HCEC 1CT (cell line): Measurements from ENCODE around the gene SPATA16.
"Not testable (repeated sequence)": the region's sequence is repeated elsewhere in the genome, so short reads cannot be mapped to it uniquely, and the experiment has no call there.

Experiments used
- DNase-seq: peaks from one replicate; pipeline ENCODE4 v3.0.0-alpha.2; 2017

Gene SPATA16

DNA sequence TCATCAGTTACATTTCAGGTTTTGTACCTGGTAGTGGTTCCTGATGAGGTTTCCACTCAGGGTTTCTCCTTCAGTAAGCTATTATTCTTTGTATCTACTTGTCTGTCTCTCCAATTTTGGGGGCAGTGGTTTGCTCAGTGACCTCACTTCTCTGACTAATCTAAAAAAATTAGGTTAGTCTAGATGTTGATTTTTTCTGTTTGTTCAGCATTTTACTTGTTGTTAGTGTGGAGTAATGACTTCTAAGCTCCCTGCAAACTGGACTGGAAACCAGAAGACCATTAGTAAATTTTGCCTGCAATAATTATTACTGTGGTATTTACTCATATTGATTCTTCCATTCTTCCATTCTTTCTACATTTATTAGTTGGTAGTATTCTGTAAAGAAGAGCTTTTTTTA lies 139.4 kb downstream of the SPATA16 start:
- DNase-seq: no peak

DNA sequence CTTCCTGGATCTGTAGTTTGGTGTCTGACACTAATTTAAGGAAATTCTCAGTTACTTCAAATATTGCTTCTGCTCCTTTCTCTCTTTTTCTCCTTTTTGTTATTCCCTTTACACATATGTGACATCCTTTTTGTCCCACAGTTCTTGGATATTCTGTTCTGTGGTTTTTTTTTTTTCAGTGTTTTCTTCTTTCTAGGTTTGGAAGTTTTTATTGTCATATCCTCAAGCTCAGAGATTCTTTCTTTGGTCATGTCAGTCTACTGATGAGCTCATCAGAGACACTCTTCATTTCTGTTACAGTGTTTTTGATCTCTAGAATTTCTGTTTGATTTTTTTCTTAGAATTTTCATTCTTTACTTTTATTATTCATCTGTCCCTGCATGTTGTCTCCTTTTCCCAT lies 140.5 kb downstream of the SPATA16 start:
- DNase-seq: no peak

GRCh38 chr3:172993412-172993811 lies 147.6 kb downstream of the SPATA16 start:
- no peak for DNase-seq

- no peak for DNase-seq
Observed at GRCh38 chr3:172991424-172991996, 149.5 kb downstream of the SPATA16 start.

DNA sequence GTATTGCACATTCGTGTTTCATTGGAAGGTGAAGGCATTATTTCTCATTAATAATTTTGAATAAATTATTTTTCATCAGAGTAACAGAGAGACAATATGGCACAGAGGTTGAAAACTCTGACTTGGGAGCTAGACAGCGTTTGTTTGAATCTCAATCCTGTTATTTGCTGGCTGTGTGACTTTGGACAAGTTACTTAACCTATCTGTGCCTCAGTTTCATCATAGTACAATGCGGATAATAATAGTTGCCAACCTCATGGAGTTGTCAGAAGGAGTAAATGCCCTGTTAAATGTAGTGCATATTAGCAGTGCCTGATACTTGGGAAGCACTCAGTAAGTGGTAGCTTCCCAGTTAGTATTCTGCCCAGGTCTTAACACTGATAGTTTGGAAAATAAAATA lies 151.7 kb downstream of the SPATA16 start:
- no peak for DNase-seq

- DNase-seq: no peak
Observed at GRCh38 chr3:172987273-172987672, 153.8 kb downstream of the SPATA16 start.

- no peak for DNase-seq
Observed at GRCh38 chr3:172984914-172985313, 156.1 kb downstream of the SPATA16 start.

DNA sequence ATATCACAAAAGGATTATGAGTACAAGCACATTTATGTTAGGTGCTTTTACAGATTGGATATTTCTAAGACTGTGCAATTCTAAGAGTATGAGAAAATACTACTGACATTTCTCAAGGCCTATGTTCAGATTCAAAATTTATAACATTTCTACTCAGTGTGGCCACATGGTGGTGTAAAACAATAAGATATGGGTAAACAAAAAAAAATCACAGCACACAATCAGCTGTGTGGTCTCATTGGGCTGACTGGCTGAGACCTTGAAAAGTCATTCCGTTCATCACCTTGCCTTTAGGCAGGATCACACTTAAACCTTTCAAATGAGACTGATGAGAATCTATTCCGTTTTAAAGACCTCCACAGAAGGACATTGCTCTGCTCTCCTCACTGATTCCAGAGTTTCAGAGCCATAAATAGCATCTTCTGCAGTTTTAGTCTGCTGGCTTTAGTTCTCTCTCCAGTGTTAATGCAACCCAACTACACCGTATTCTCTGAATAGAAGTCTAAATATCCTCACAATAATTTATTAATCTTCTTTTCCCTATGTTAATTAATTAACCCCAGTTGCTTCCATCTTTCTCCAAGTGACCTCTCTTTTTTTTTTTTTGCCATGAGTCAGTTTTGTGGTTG lies 158.2 kb downstream of the SPATA16 start:
- no peak for DNase-seq

DNA sequence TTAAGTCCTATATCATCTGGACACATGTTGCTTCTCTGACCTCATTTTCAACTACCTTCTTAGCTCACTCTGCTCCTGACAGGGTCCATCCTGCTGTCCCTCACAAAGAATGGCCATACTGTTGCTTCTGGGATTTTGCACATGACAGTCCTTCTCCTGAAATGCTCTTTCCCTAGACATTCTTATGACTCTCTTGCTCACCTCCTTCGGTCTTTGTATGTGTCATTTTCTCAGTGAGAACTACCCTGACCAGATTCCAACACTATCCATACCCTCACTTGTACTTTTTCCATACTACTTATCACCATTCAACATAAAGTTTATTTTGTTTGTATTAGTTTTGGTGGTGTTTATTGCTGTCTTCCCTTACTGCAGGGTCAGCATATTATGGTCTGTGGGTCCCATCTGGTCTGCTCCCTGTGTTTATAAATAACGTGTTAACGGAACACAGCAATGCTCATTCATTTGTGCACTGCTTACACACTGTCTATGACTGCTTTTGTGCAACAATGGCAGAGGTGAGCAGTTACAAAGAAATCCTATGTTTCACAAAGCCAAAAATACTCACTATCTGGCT lies 159.5 kb downstream of the SPATA16 start:
- no peak for DNase-seq

DNA sequence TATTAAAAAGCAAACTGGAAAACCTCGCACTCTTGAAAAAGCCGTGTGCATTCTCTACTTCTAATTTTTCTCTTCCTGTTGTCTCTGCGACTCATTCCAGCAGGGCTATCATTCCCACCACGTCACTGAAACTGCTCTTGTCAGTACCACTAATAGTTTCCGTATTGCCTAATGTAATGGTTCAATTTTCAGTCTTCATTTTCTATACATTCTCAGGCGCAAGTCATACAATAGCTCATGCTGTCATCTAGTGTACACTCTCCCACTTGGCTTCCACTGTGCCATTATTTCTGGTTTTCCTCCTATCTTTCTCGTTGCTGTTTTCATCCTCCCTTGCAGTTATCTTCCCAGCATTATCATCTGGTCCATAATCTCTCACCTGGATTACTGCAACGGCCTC lies 160.2 kb downstream of the SPATA16 start:
- no peak for DNase-seq

DNA sequence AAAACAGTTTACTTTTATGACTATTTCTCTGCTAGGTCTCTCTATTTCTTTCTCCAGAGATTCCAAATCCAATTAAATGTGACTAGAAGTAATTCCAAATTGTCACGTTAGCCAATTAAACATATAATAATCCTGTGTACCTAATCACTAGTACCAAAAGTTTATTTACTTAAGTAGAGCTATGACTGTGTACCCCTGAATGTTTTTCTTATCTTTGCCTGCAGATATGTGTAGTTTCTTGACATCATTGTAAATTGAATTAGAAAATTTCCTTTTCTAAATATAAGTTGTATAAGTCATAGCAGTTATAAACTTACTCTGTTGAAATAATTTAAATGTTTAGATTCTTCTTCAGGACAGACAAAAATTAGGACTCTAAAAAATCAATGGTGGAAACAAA lies 163.3 kb downstream of the SPATA16 start:
- DNase-seq: no peak

DNA sequence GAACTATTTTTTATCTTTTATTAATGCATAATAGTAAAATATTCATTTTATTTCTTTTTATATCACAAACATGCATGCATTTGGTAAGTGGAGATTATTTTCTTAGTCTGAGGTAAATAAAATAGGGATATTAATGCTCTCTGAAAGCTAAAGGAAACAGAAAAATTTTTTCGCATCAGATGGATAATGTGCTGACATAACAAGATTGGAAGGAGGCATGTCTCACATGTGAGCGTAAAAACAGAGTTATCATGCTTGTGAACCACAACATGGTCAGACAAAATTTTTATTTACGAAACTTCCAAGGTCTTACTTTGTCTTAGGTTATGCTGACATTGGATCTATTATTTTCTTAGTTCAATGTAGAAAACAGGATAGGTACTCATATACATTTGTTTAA lies 166.1 kb downstream of the SPATA16 start:
- no peak for DNase-seq

GRCh38 chr3:172973799-172974198 lies 167.2 kb downstream of the SPATA16 start:
- DNase-seq: no peak

- DNase-seq: no peak
Observed at GRCh38 chr3:172972717-172973116, 168.3 kb downstream of the SPATA16 start.

GRCh38 chr3:172972067-172972466 lies 169.0 kb downstream of the SPATA16 start:
- DNase-seq: no peak

DNA sequence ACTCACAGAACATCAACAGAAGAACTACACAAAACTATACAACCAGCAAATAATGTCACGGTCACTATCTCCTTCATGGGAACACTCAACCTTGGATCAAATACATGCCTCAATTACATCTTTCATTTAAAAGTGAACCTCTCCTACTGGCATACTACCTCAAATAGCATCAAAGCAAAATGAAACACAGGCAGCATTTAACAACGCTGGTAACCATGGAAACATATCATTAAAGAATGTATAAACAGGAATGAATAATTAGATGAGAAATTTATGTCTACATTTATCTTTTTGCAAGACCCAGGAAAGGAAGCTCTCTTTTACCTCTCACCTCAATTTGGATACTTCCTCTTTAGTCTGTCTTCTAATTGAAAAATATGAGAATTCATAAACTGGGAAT lies 172.4 kb downstream of the SPATA16 start:
- DNase-seq: no peak

GRCh38 chr3:172965256-172965655 lies 175.8 kb downstream of the SPATA16 start:
- DNase-seq: no peak

GRCh38 chr3:172960626-172961182 lies 180.3 kb downstream of the SPATA16 start:
- DNase-seq: not testable (repeated sequence)

- no peak for DNase-seq
Observed at GRCh38 chr3:172958565-172958964, 182.5 kb downstream of the SPATA16 start.

DNA sequence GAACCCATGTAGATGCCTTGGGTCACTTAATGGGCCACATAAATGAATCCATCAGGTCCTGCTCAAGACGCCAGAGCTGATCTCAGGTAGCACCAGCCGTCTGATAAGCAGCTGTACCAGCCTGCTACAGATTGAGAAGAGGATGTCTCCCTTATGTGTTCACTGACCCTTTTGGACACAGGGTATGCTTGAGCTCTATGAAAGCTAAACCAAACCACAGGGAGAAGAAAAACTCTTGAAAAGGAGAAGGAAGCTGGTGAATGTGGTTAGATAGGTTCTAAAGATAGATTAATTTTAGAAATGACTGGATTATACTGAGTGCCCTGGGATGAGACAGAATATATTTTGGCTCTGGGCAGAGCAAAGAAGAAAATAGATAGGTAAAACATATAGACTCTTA lies 187.5 kb downstream of the SPATA16 start:
- DNase-seq: no peak

GRCh38 chr3:172951511-172951910 lies 189.5 kb downstream of the SPATA16 start:
- no peak for DNase-seq

- DNase-seq: no peak
Observed at GRCh38 chr3:172946061-172946460, 195.0 kb downstream of the SPATA16 start.

DNA sequence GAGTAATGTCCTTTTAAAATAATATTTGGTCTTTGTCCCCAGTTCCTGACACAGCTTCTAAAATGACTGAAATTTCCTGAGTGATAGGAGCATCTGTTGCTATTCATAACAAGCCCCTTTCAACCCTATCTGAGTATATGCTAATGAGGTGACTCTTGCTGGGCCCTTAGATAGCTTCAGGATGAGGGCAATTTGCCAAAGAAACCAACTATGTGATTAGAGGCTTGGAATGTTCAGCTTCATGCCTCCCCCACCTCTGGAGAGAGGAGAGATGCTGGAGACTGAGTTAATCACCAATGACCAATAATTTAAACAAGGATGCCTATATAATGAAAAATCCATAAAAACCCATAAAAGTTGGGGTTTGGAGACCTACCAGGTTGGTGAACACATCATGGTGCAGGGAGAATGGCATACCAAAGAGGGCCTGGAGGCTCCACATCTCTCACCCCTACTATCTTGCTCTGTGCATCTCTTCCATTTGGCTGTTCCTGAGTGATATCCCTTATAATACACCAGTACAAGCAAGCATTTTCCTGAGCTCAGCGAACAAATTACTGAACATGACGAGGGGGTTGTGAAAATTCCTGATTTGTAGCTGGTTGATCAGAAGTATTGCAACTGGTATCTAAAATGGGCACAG lies 201.3 kb downstream of the SPATA16 start:
- no peak for DNase-seq

DNA sequence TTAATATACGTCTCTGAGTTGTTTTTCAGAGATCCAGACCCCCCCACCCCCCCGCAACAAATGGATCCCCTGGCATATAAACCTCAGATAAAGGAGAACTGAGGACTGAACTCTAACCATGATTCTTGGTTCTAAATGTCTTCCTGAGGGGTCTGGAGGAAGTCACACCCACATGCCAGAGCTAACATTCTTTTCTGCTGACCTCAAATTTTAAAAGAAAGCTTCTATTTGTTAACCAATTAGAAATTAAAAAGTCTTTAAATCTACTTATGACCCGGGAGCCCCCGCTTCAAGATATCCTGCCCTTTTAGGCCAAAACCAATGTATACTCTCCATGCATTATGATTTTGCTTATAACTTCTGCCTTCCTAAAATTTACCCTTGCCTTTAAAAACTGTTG lies 202.2 kb downstream of the SPATA16 start:
- DNase-seq: no peak
